Activated naive CD8-positive, alpha-beta T cell treated with anti-CD3 and anti-CD28 coated beads, Interleukin-2, amount 50 U/mL, for 24 hours (primary cell): ENCODE data around the gene SLC25A17.

Experiments
- ATAC-seq: fragments of 150-1000 bp; cut with Tn5 transposase; one replicate; pipeline ENCODE4 v1.10.0; 2021
- DNase-seq: peaks from one replicate; pipeline ENCODE4 v3.0.0; 2021
- H3K27ac Mint-ChIP-seq: one replicate; pipeline ENCODE4 v1.8.0; 2021; ENCODE audit warnings: mild to moderate bottlenecking, mixed read lengths
- H3K27me3 Mint-ChIP-seq: one replicate; pipeline ENCODE4 v1.8.0; 2021; ENCODE audit warnings: mixed read lengths
- H3K36me3 Mint-ChIP-seq: one replicate; pipeline ENCODE4 v1.8.0; 2021; ENCODE audit warnings: low read depth, mixed read lengths
- H3K4me1 Mint-ChIP-seq: one replicate; pipeline ENCODE4 v1.8.0; 2021; ENCODE audit warnings: mixed read lengths
- H3K4me3 Mint-ChIP-seq: one replicate; pipeline ENCODE4 v1.8.0; 2021; ENCODE audit warnings: mild to moderate bottlenecking, moderate library complexity, mixed read lengths
- H3K9me3 Mint-ChIP-seq: one replicate; pipeline ENCODE4 v1.8.0; 2021; ENCODE audit warnings: mixed read lengths

Gene SLC25A17

GRCh38 chr22:40757071-40757470 is 62.1 kb downstream of the SLC25A17 start:
- Mint-ChIP-seq H3K4me3 (no peak overlapping the region), H3K27me3 (no peaks in the 10 kb centered on the region), H3K4me1 (no peaks in the 10 kb centered on the region), H3K36me3 (no peaks in the 10 kb centered on the region), H3K9me3 (no peaks in the 10 kb centered on the region), H3K27ac (no peak overlapping the region)
- no peak for DNase-seq
- no peak for ATAC-seq

GRCh38 chr22:40753114-40753513 is 66.0 kb downstream of the SLC25A17 start:
- H3K36me3 Mint-ChIP-seq, result no peaks in the 10 kb centered on the region
- H3K27ac Mint-ChIP-seq, result no peak overlapping the region
- no peaks in the 10 kb centered on the region for H3K4me1 Mint-ChIP-seq
- no peak overlapping the region for H3K4me3 Mint-ChIP-seq
- no peak for ATAC-seq
- H3K27me3 Mint-ChIP-seq, result no peaks in the 10 kb centered on the region
- DNase-seq, result no peak
- H3K9me3 Mint-ChIP-seq, result no peaks in the 10 kb centered on the region

- Mint-ChIP-seq H3K36me3 (no peaks in the 10 kb centered on the region), H3K4me1 (no peaks in the 10 kb centered on the region), H3K9me3 (no peaks in the 10 kb centered on the region), H3K27ac (no peak overlapping the region), H3K27me3 (no peaks in the 10 kb centered on the region), H3K4me3 (no peak overlapping the region)
- DNase-seq, result no peak
- no peak for ATAC-seq
Observed at GRCh38 chr22:40751250-40751649, 67.9 kb downstream of the SLC25A17 start.

- Mint-ChIP-seq H3K27ac (no peak overlapping the region), H3K4me1 (no peaks in the 10 kb centered on the region)
- ATAC-seq, result no peak
Observed at GRCh38 chr22:40749829-40750228, 69.3 kb downstream of the SLC25A17 start.

GRCh38 chr22:40748388-40749355 is 70.5 kb downstream of the SLC25A17 start:
- no peaks in the 10 kb centered on the region for H3K36me3 Mint-ChIP-seq
- ATAC-seq (no peak), DNase-seq (no peak)
- H3K4me1 Mint-ChIP-seq, result no peaks in the 10 kb centered on the region
- no peak overlapping the region for H3K4me3 Mint-ChIP-seq
- no peak overlapping the region for H3K27ac Mint-ChIP-seq
- no peaks in the 10 kb centered on the region for H3K27me3 Mint-ChIP-seq
- no peaks in the 10 kb centered on the region for H3K9me3 Mint-ChIP-seq

More at GRCh38 chr22:40749829-40750228, 69.3 kb downstream of the SLC25A17 start:
- Mint-ChIP-seq H3K36me3 (no peaks in the 10 kb centered on the region), H3K27me3 (no peaks in the 10 kb centered on the region), H3K4me3 (no peak overlapping the region), H3K9me3 (no peaks in the 10 kb centered on the region)
- no peak for DNase-seq

GRCh38 chr22:40747361-40747760 is 71.8 kb downstream of the SLC25A17 start:
- no peak for ATAC-seq
- Mint-ChIP-seq H3K4me1 (no peaks in the 10 kb centered on the region), H3K4me3 (no peak overlapping the region), H3K27ac (no peak overlapping the region), H3K9me3 (no peaks in the 10 kb centered on the region), H3K36me3 (no peaks in the 10 kb centered on the region), H3K27me3 (no peaks in the 10 kb centered on the region)
- DNase-seq, result no peak

- H3K9me3 Mint-ChIP-seq, result no peaks in the 10 kb centered on the region
- H3K4me1 Mint-ChIP-seq, result no peaks in the 10 kb centered on the region
- no peak overlapping the region for H3K27ac Mint-ChIP-seq
- H3K27me3 Mint-ChIP-seq, result no peaks in the 10 kb centered on the region
- ATAC-seq (no peak), DNase-seq (no peak)
- H3K4me3 Mint-ChIP-seq, result no peak overlapping the region
- H3K36me3 Mint-ChIP-seq, result no peaks in the 10 kb centered on the region
Observed at GRCh38 chr22:40746428-40747220, 72.5 kb downstream of the SLC25A17 start.

- no peak overlapping the region for H3K4me3 Mint-ChIP-seq
- H3K9me3 Mint-ChIP-seq, result no peaks in the 10 kb centered on the region
- H3K27me3 Mint-ChIP-seq, result no peaks in the 10 kb centered on the region
- H3K36me3 Mint-ChIP-seq, result no peaks in the 10 kb centered on the region
- H3K4me1 Mint-ChIP-seq, result no peaks in the 10 kb centered on the region
- no peak for DNase-seq
- H3K27ac Mint-ChIP-seq, result no peak overlapping the region
- ATAC-seq, result no peak
Observed at GRCh38 chr22:40743768-40744167, 75.4 kb downstream of the SLC25A17 start.

GRCh38 chr22:40741116-40741515 is 78.0 kb downstream of the SLC25A17 start:
- Mint-ChIP-seq H3K9me3 (no peaks in the 10 kb centered on the region), H3K27me3 (no peaks in the 10 kb centered on the region), H3K36me3 (no peaks in the 10 kb centered on the region), H3K4me1 (no peaks in the 10 kb centered on the region), H3K27ac (no peak overlapping the region), H3K4me3 (no peak overlapping the region)
- no peak for ATAC-seq
- no peak for DNase-seq

- DNase-seq, result no peak
- no peaks in the 10 kb centered on the region for H3K9me3 Mint-ChIP-seq
- no peaks in the 10 kb centered on the region for H3K27me3 Mint-ChIP-seq
- ATAC-seq, result peak; percentile 28
- no peaks in the 10 kb centered on the region for H3K36me3 Mint-ChIP-seq
- no peaks in the 10 kb centered on the region for H3K4me1 Mint-ChIP-seq
- H3K4me3 Mint-ChIP-seq, result no peak overlapping the region
- H3K27ac Mint-ChIP-seq, result no peak overlapping the region
Observed at GRCh38 chr22:40739721-40740120, 79.4 kb downstream of the SLC25A17 start.

GRCh38 chr22:40733919-40734318 is 85.2 kb downstream of the SLC25A17 start:
- H3K27me3 Mint-ChIP-seq, result no peaks in the 10 kb centered on the region
- peaks cover 25% of the 10 kb centered on the region for H3K4me1 Mint-ChIP-seq
- no peak for ATAC-seq
- H3K4me3 Mint-ChIP-seq, result no peak overlapping the region
- no peaks in the 10 kb centered on the region for H3K9me3 Mint-ChIP-seq
- no peak for DNase-seq
- H3K27ac Mint-ChIP-seq, result no peak overlapping the region
- no peaks in the 10 kb centered on the region for H3K36me3 Mint-ChIP-seq

GRCh38 chr22:40732999-40733292 is 86.2 kb downstream of the SLC25A17 start:
- H3K27ac Mint-ChIP-seq, result no peak overlapping the region
- no peak for DNase-seq
- peaks cover 35% of the 10 kb centered on the region for H3K4me1 Mint-ChIP-seq
- no peak for ATAC-seq
- H3K9me3 Mint-ChIP-seq, result no peaks in the 10 kb centered on the region
- peaks cover 2% of the 10 kb centered on the region for H3K36me3 Mint-ChIP-seq
- H3K27me3 Mint-ChIP-seq, result no peaks in the 10 kb centered on the region
- H3K4me3 Mint-ChIP-seq, result no peak overlapping the region

GRCh38 chr22:40729284-40729683 is 89.9 kb downstream of the SLC25A17 start:
- Mint-ChIP-seq H3K27me3 (no peaks in the 10 kb centered on the region), H3K4me1 (peaks cover 51% of the 10 kb centered on the region), H3K9me3 (no peaks in the 10 kb centered on the region), H3K4me3 (no peak overlapping the region), H3K27ac (peak overlapping the region; percentile 85), H3K36me3 (peaks cover 2% of the 10 kb centered on the region)
- ATAC-seq, result no peak
- no peak for DNase-seq

GRCh38 chr22:40728731-40729189 is 90.4 kb downstream of the SLC25A17 start:
- H3K9me3 Mint-ChIP-seq, result no peaks in the 10 kb centered on the region
- ATAC-seq, result peak; percentile 25
- peaks cover 2% of the 10 kb centered on the region for H3K36me3 Mint-ChIP-seq
- no peaks in the 10 kb centered on the region for H3K27me3 Mint-ChIP-seq
- H3K4me1 Mint-ChIP-seq, result peaks cover 51% of the 10 kb centered on the region
- H3K4me3 Mint-ChIP-seq, result peak overlapping the region; percentile 61
- H3K27ac Mint-ChIP-seq, result peak overlapping the region; percentile 85
- DNase-seq, result peak; percentile 52
